HG03039 (cell line): ENCODE measurements around the gene OR5A2.
A peak's percentile ranks its signal among the peaks of the same experiment; 100 is the strongest.
"Not testable (repeated sequence)": the region's sequence is repeated elsewhere in the genome, so short reads cannot be mapped to it uniquely, and the experiment has no call there.

Experiments used
- ATAC-seq: cut with Tn5 transposase; IDR thresholded peaks from one replicate; pipeline ENCODE4 v1.9.1; 2021; ENCODE audit warnings: mild to moderate bottlenecking, moderate library complexity; ENCODE audit not compliant: unreplicated experiment

OR5A2 gene

GRCh38 chr11:59400461-59401261 is 25.6 kb downstream of the OR5A2 start:
- no peak for ATAC-seq

GRCh38 chr11:59394186-59394585 is 32.0 kb downstream of the OR5A2 start:
- ATAC-seq, result no peak

- peak; percentile 92 for ATAC-seq
Measured at GRCh38 chr11:59380263-59381059, 45.8 kb downstream of the OR5A2 start.

GRCh38 chr11:59372324-59372723 is 53.9 kb downstream of the OR5A2 start:
- not testable (repeated sequence) for ATAC-seq

GRCh38 chr11:59368238-59369022 is 57.8 kb downstream of the OR5A2 start:
- ATAC-seq, result no peak
